AML-193 (cell line): ENCODE data around the gene ZNF621.

Source experiments
- DNase-seq, 2 experiments: peaks; one replicate each; lab custom pipeline; 2025; lab: John Stamatoyannopoulos, UW

ZNF621 gene

DNA sequence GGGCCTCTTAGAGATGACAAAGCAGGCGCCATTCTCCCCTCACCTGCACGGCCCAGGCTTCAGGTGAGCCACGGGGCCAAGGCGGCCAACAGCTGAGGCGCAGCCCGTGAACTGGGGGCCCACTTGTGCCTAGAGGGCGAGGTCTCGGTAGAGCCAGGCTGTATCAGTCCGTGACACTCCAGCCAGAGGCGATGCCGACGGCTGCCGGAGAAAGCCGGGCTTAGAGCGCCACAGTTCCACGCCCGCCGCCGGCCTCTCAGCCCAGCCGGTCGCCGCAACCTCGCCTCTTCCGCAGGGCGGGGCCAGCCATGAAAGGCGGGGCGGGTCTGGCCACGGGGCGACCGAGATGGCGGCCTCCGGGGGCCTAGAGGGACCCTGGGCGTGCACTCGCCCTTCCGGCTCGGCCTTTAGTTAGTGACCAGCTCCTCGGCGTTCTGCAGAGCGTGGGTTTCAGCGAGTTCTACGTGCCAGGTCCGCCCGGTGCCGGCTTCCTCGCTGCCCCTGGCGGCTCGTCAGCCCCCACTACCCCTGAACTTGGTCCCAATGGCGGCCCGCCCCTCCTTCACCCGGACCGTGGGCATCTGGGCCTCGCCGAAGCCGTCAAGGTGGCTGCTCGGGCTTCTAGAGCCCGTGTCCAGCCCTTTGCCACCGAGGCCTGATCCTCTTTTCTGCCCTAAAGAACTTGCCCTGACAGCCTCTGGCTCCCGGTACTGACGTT lies at the start of gene ZNF621:
Gene ZNF621 (plus strand): TSS at position 393 of the 718 bp plus-strand sequence. CDS start 881 bp downstream, outside the sequence.
- DNase-seq: peak; percentile 82 to 83

DNA sequence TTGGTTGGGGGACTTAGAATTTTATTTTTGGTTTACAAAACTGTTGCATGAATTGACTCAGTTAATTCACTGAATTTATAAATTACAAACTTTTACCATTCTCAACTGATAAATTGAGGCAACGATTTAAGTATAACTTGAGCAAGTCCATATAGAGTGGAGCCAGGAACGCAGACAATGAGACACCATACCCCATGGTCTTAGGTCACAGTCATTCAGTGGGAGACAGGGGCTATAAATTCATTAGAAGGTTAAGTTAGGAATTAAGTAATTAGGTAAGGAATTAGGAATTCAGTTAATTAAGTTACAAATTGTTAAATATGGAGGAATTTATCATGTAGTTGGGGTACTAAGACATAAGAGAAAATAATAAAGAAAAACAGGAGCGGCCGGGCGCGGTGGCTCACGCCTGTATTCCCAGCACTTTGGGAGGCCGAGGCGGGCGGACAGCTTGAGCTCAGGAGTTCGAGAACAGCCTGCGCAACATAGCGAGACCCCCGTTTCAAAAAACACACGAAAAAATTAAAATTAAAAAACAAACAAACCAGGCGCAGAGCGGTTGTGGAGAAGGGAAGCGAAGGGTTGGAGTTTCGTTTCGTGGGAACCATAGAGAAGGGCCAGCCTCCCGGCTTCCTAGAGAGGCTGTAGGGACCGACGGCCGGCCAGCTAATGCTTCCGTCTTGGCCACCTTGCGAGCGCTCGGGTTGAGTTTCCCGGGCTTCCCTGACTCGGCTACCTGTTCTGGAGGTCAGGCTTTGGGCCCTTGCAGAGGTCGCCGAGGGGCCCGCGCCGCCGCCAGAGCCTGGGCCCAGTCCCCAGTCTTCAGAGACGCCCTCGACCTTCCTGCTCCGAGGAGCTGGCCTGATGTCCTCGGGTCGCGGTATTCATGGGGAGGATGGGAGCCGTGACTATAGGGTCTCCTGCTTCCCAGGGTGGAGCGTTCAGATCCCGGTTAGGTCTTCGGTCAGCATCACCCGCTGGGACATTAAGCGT lies 48.0 kb upstream of the ZNF621 start, which contains the start of gene ZNF619:
Gene ZNF619 (plus strand): TSS at position 645 of the 993 bp plus-strand sequence. CDS start 858 bp downstream, outside the sequence.
- DNase-seq: peak; percentile 65 to 73

DNA sequence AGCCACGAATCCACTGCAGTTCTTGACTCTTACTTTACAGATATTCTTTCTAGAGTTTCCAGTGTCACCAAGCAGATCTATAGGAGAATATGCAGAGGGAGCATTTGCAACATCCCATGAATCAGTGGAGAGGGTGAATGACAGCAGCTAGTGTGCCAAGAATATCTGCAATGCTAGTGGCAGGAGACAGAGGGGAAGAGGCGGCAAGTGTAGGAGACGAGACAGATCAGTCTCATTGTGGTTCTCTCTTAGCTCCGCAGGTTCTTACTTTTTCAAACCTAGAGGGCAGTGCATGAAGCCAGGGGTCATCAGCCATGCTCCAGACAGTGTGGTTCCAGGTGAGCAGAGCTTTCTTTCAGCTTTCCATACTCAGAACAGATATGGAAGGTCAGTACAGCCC lies 47.1 kb upstream of the ZNF621 start:
- peak; percentile 44 to 55 for DNase-seq

DNA sequence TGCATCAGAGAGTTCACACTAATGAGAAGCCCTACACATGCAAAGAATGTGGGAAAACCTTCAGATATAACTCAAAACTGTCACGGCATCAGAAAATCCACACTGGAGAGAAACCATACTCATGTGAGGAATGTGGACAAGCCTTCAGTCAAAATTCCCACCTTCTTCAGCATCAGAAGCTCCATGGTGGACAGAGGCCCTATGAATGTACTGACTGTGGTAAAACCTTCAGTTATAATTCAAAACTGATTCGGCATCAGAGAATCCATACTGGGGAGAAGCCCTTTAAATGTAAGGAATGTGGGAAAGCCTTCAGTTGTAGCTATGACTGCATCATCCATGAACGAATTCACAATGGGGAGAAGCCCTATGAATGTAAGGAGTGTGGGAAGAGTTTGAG lies 37.6 kb upstream of the ZNF621 start:
- DNase-seq: no peak

DNA sequence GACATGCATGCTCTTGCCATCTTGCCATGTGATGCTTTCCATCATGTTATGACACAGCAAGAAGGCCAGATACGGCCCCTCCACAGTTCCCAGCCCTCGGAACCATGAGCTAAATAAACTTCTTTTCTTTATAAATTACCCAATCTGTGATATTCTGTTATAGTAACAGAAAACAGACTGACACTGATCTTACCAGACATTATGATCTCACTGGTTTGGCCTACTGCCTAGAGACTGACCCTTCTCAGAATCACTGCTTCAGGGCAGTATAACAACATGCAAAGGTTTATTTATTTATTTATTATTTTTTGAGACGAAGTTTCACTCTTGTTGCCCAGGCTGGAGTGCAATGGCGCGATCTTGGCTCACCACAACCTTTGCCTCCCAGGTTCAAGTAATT lies 33.8 kb upstream of the ZNF621 start:
- DNase-seq: no peak

DNA sequence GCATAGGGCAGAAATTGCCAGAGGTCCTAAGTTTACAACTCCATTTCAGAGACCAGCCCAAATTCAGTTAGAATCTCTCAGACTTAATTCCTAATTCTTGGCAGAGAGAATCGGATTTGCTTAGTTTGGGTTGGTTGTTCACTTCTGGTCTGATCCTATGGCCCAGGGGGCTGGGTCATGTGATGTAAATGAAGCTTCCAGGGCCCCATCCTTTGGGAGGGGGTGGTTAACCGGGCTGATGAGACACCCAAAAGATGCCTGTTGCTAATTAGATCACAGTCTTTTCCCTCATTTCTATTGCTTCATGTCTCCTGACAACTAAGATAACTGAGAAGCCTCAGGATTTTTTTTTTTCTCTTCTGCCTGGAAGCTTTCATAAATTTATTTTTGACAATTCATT lies 30.1 kb upstream of the ZNF621 start:
- DNase-seq: no peak

DNA sequence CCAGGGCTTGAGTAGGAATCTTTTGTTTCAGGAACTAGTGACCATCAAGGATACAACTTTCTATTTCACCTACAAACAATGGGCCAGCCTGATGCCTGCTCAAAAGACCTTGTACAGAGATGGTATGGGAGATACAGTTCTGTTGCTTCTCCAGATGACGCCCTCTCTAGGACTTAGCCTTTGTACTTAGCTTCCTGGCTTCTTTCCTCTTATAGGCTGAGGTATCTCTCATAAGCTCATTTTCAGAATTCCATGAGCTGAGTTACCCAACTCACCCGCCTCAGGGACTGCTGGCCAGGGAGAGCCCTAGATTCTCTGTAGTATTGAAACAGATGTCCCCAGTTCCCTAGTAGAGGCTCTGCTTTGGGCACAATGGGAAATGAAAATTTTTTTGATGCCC lies 27.5 kb upstream of the ZNF621 start:
- DNase-seq: no peak

DNA sequence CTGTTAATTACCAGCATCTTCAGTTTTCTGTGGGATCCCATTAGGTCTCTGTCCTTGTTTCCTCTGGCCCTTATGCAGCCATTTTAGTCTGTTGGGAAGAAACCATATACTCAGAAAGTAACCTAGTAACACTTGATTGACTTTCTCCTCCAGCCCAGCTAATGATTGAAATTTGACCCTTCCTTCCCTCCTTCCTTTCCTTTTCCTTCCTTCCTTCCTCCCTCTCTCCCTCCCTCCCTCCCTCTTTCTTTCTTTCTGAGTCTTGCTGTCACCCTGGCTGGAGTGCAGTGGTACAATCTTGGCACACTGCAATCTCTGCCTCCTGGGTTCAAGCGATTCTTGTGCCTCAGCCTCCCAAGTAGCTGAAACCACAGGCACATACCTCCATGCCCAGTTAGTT lies 24.8 kb upstream of the ZNF621 start:
- no peak for DNase-seq

DNA sequence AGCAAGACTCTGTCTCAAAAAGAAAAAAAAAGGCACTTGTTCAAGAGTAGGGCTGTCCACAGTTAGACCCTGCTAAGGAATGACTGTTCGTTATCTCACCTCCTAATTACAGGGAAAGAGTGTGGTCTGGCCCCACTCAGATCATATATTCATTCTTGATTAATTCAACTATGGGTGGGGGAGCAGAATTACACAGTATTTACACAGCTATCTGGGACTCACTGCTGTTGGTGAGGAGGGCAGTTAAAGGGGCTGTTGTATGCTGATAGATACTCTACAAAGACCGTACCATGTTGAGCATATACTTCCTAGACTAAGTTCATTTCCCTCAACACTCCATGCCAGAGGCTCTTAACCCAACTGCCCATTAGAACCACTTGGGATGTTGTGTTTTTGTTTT lies 22.7 kb upstream of the ZNF621 start:
- DNase-seq: no peak

DNA sequence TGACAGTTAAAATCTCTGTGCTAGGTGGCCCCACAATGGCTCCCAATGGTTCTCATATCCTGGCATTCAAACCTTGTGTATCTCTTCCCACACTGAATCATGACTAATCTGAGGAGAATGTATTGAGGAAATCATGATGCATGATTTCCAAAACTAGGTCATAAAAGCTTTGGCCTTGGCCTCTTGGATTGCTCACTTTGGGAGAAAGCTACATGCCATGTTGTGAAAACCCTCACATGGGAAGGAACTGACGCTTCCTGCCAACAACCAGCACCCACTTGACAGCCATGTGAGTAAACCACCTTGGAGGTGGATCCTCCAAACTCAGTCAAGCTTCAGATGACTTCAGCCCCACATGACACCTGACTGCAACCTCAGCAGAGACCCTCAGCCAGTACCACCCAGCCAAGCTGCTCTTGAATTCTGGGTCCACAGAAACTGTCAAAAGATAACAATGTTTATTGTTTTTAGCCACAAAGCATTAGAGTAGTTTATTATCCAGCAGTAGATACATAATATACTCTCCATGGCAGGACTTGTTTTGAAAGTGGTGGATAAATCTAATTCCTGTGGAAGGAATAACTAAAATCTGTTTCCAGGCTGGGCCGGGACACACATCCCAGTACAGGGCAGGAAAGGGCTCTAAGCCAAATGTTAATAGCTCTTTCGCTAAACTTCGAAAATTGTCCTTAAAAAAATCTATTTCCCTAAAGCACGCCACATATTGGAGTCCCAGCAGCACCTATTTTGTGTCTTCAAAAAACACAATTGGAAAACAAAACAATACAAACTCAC lies 19.9 kb upstream of the ZNF621 start:
- peak in 1 of 2 experiments; percentile 3 for DNase-seq

DNA sequence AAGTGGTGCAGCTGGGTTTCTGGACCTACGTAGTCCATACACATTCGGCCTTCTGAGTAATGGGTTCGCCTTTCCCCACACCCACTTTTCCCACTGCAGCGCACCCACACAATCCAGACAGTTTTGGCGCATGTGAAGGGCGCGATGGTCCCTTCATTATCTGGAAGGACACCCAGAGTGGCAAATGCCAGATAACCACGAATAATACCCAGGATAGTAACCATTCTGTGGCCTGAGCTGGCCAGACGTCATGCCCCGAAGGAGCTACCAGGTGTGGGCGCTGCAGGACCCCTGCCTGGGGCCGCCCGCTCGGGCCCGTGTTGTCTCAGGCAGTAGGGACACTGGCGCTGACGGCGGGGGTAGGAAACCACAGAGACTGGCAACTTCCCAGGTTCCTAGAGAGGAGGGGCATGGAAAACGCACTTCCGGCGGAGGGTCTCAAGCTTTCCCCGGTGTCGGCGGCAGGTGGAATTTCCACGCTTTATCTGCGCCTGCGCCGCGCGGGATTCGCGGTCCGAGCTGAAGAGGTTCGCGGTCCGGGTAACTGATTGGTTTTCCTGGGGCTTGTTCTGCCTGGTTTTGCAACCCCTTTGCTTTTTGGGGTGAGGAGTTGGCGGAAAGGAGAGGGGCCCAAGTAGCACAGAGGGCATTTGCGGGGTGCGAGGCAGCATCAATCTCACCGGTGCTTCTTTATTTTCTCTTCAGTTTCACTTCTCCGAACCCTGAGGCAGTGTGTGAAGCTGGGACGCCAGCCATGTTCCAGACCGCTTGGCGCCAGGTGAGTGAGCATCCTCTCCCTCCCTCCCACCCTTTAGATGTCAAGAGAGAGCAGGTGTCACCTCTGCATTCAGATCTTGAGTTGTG lies 18.9 kb upstream of the ZNF621 start, which contains the start of gene ZNF620:
Gene ZNF620 (plus strand): TSS at position 441 of the 864 bp plus-strand sequence. CDS start 314 bp downstream, at position 755.
- peak; percentile 40 to 46 for DNase-seq

DNA sequence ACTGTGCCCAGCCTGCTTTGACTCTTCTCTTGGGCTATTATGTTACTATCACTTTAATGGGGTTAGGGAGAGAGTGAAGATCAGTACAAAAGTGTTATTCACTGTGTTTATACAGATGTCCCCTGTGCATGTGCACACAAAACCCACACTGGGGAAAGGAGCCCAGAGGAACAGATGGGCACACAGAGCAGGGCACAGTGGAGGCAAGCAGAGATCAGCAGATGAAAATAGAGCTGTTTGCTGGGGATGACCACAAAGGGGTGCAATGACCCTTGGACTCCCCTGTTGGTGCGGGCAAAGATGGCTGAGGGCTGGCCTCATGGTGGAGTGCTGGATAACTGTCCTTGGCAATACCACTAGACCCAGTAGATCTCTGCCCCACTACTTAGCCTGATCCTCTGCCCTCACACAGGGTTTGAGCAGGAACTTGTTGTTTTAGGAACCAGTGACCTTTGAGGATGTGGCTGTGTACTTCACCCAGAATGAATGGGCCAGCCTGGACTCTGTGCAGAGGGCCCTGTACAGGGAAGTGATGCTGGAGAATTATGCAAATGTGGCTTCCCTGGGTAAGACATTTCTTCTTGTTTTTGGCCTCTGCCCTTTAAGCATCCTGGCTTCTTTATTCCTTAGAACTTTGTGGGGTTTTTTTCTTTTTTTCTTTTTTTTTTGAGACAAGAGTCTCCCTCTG lies 13.6 kb upstream of the ZNF621 start:
- no peak for DNase-seq

DNA sequence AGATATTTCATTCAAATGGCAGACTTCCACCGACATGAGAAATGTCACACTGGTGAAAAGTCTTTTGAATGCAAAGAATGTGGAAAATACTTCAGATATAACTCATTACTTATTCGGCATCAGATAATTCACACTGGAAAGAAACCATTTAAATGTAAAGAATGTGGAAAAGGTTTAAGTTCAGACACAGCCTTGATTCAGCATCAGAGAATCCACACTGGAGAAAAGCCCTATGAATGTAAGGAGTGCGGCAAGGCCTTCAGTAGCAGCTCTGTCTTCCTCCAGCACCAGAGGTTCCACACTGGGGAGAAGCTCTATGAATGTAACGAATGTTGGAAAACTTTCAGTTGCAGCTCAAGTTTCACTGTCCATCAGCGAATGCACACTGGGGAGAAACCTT lies 8.6 kb upstream of the ZNF621 start:
- DNase-seq: no peak

DNA sequence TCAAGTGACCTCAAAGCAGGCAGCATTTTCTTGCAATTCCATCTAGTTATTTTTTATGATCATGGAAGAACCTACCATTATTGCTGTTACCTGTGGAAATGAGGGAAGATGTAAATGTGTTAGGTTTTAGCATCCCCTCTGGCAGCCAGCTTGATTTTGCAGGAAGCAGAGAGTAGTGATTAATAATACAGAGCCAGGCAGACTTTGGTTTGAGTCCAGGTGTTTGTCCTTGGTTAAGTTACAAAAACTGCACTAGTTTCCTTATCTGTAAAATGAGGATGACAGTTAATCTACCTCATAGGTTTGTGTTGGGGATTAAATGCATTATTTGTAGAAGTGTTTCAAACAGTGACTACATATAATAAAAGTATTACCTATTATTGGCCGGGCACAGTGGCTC lies 6.7 kb upstream of the ZNF621 start:
- DNase-seq: no peak

DNA sequence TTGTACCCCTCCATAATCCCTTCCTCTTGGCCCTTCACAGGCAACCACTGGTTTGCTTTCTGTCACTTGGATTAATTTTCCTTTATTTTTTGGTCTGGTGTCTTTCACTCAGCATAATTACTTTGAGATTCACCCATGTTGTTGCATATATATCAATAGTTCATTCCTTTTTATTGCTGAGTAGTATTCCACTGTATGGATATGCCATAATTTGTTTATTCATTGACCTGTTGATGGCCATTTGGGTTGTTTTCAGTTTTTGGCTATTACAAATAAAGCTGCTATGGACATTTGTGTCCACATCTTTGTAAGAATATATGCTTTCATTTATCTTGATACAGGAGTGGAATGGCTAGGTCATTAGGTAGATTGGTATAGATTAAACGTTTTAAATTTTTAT lies 5.9 kb upstream of the ZNF621 start:
- DNase-seq: no peak

DNA sequence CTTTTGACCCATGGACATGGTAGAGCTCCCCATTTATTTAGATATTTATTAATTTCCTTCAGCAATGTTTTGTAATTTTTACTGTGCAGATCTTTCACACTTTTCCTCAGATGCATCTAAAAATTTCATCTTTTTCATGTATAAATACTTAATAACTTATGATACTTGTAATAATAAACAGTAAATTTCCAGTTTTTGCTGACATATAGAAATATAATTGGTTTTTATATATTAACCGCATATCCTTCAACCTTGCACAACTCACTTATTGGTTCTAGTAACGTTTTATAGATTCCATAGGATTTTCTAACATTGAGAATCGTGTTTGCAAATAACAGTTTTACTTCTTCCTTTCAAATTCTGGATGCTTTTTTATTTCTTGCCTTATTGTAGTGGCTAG lies 3.5 kb upstream of the ZNF621 start:
- no peak for DNase-seq

DNA sequence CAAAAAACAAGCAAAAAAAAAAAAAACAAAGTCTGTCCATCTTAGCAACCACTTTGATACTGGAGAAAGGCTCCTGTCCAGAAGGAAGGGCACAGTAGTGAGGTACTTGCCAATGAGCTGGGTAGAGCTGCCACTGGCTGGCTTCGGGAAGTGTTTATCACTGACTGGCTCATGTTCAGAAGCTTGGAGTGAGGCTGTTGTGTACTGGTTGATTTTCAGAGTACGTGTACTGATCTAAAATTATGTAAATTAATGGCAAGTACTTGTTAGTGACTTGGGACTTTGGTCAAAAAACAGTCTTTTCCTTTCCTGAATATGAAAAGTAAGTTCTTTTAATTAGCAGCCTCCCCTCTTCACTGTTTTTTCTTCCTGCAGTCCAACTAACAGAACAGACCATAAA lies 979 bp upstream of the ZNF621 start:
- no peak for DNase-seq

DNA sequence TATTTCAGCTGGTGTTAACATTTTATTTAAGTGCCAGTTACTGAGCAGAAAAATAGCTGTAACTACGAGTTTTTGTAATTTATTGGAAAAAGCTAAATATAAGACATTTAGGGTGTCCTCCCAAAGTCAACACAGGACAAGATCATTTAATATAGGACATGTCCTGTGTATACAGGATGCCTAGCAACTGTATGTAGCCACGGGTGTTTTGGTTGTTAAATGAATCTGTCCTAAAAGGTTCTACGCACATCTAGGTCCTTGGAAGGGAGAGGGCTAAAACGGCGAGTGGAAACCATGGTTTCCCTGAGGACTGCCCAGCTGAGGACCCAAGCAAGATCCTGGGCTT lies 565 bp upstream of the ZNF621 start:
- DNase-seq: peak in 1 of 2 experiments; percentile 53

DNA sequence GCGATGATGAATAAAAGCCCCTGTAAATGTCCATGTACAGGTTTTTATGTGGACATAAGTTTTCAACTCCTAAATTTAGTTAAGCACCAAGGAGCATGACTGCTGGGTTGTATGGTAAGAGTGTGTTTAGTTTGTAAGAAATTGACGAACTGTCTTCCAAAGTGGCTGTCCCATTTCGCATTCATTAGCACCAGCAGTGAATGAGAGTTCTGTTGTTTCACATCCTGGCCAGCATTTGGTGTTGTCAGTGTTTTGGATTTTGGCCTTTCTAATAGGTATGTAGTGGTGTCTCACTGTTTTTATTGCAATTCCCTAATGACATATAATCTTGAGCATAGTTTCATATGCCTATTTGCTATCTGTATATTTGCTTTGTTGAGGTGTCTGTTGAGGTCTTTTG lies 3.7 kb downstream of the ZNF621 start:
- DNase-seq: no peak

DNA sequence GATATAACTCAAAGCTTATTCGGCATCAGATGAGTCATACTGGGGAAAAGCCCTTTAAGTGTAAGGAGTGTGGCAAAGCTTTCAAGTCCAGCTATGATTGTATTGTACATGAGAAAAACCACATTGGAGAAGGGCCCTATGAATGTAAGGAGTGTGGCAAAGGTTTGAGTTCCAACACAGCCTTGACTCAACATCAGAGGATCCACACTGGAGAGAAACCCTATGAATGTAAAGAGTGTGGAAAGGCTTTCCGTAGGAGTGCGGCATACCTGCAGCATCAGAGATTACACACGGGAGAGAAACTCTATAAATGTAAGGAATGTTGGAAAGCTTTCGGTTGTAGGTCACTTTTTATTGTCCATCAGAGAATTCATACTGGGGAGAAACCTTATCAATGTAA lies 7.5 kb downstream of the ZNF621 start:
- no peak for DNase-seq
